Gastrocnemius medialis (tissue), 4 donors: Measurements from ENCODE around the gene PRRT4. TPM values are rescaled to one million over a fixed set of nuclear protein-coding genes. Genes with fewer than 3 reads are reported as not detected.

Experiments
- ATAC-seq, 2 donors: fragments of 150-250 bp; one replicate each; pipeline ENCODE4 v1.9.1; 2016
- DNase-seq, 2 donors: peaks; one replicate each; pipeline ENCODE4 v3.0.0-alpha.2; 2019
- H3K27ac ChIP-seq, 4 donors: fragments of 200-600 bp; sonication (generic); 1 replicate in 1 of 4; 2 replicates in 3 of 4; pipeline ENCODE4 v1.5.1; 2016 to 2018; ENCODE audit warnings: mild to moderate bottlenecking in 2 of 4, moderate library complexity in 1 of 4
- H3K27me3 ChIP-seq, 3 donors: fragments of 200-600 bp; sonication (generic) in 2 of 3; 1 replicate in 1 of 3; 2 replicates in 2 of 3; pipeline versions ENCODE4 v1.5.1 to v1.6.0; 2016 to 2019; ENCODE audit warnings: mild to moderate bottlenecking in 1 of 3, moderate library complexity in 1 of 3
- H3K36me3 ChIP-seq, 2 donors: fragments of 200-600 bp; sonication (generic) in 1 of 2; one replicate each; pipeline ENCODE4 v1.5.1; 2017 to 2018
- H3K4me1 ChIP-seq, 2 donors: fragments of 200-600 bp; sonication (generic) in 1 of 2; one replicate each; pipeline ENCODE4 v1.5.1; 2016 to 2017; ENCODE audit warnings: mild to moderate bottlenecking in 2 of 2
- H3K4me3 ChIP-seq, 4 donors: fragments of 200-600 bp; sonication (generic) in 3 of 4; 1 replicate in 1 of 4; 2 replicates in 3 of 4; pipeline ENCODE4 v1.5.1; 2016 to 2019; ENCODE audit warnings: mild to moderate bottlenecking in 2 of 4
- H3K9me3 ChIP-seq, 3 donors: fragments of 200-600 bp; sonication (generic) in 2 of 3; 1 replicate in 1 of 3; 2 replicates in 2 of 3; pipeline ENCODE4 v1.5.1; 2016 to 2019
- POLR2A ChIP-seq, 2 donors: fragments of 450-650 bp; IDR thresholded peaks; one replicate each; pipeline ENCODE4 v1.6.1; 2017; ENCODE audit warnings: antibody characterized with exemption in 2 of 2, mild to moderate bottlenecking in 2 of 2, moderate library complexity in 2 of 2
- in situ Hi-C, 4 donors: fragments of 200-750 bp; cut with MboI; loops; one replicate each; pipeline versions ENCODE4 v1.15.0 to v1.8.0; 2017; ENCODE audit warnings: low sequenced_read_pairs in 4 of 4
- intact Hi-C: fragments of 100-400 bp; cut with DNase I; formaldehyde crosslinking; loops from one replicate; pipeline ENCODE4 v1.15.1; 2023; ENCODE audit warnings: low total_unique reads
- total RNA-seq, 4 donors: library from RNA; depleted of rRNA; stranded (reverse); fragments of >200 nt; gene quantifications; one replicate each; pipeline versions ENCODE4 v1.1.0 to v1.2.3, GENCODE V29; 2016
- TF ChIP-seq, protein P1 (sequence below), 5 experiments: fragments of 450-650 bp in 3 of 5; fragments of 200-600 bp in 2 of 5; sonication (generic) in 2 of 5; IDR thresholded peaks in 4 of 5; conservative IDR thresholded peaks in 1 of 5; 1 replicate in 4 of 5; 2 replicates in 1 of 5; pipeline ENCODE4 v1.5.1; 2016 to 2019; ENCODE audit warnings: antibody characterized with exemption in 5 of 5, mild to moderate bottlenecking in 3 of 5, moderate library complexity in 3 of 5

The PRRT4 gene
- total RNA-seq, 4 donors from 2014 or later = 0.22 to 2.2 (median 0.64) TPM

DNA sequence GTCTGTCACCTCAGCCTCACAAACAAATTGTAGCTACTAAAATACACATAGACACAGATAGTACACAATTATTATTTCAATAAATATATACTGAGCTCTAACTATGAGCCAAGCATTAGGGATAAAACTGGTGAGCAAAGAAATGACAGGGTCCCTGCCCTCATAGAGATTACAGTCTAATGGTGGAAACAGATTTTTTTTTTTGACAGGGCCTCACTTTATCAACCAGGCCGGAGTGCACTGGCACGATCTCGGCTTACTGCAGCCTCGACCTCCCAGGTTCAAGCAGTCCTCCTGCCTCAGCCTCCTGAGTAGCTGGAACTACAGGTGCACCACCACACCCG lies 17.1 kb downstream of the PRRT4 start:
- TF ChIP-seq POLR2A (IDR thresholded peaks at IDR 0.05) = no peak
- TF ChIP-seq, protein P1, sequence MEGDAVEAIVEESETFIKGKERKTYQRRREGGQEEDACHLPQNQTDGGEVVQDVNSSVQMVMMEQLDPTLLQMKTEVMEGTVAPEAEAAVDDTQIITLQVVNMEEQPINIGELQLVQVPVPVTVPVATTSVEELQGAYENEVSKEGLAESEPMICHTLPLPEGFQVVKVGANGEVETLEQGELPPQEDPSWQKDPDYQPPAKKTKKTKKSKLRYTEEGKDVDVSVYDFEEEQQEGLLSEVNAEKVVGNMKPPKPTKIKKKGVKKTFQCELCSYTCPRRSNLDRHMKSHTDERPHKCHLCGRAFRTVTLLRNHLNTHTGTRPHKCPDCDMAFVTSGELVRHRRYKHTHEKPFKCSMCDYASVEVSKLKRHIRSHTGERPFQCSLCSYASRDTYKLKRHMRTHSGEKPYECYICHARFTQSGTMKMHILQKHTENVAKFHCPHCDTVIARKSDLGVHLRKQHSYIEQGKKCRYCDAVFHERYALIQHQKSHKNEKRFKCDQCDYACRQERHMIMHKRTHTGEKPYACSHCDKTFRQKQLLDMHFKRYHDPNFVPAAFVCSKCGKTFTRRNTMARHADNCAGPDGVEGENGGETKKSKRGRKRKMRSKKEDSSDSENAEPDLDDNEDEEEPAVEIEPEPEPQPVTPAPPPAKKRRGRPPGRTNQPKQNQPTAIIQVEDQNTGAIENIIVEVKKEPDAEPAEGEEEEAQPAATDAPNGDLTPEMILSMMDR (IDR thresholded peaks at IDR 0.05 in 4 of 5, conservative IDR thresholded peaks at IDR 0.05 in 1 of 5) = no peak
- Histone ChIP-seq H3K36me3 (peaks cover 0 to 2% of the 10 kb centered on the region in 2 donors), H3K4me3 (peak overlapping the region in 3 of 4 donors; percentile 87 to 96 (median 88)), H3K9me3 (no peaks in the 10 kb centered on the region), H3K27ac (no peak overlapping the region), H3K27me3 (no peaks in the 10 kb centered on the region), H3K4me1 (peaks cover 27 to 32% of the 10 kb centered on the region in 2 donors)
- in situ Hi-C loops = no loop called here
- DNase-seq (no peak), ATAC-seq (no peak)
- intact Hi-C loops = loop anchor here (5.0 kb wide), 1 partner anchor 713 kb away; the partner anchor contains the start of gene TNPO3

DNA sequence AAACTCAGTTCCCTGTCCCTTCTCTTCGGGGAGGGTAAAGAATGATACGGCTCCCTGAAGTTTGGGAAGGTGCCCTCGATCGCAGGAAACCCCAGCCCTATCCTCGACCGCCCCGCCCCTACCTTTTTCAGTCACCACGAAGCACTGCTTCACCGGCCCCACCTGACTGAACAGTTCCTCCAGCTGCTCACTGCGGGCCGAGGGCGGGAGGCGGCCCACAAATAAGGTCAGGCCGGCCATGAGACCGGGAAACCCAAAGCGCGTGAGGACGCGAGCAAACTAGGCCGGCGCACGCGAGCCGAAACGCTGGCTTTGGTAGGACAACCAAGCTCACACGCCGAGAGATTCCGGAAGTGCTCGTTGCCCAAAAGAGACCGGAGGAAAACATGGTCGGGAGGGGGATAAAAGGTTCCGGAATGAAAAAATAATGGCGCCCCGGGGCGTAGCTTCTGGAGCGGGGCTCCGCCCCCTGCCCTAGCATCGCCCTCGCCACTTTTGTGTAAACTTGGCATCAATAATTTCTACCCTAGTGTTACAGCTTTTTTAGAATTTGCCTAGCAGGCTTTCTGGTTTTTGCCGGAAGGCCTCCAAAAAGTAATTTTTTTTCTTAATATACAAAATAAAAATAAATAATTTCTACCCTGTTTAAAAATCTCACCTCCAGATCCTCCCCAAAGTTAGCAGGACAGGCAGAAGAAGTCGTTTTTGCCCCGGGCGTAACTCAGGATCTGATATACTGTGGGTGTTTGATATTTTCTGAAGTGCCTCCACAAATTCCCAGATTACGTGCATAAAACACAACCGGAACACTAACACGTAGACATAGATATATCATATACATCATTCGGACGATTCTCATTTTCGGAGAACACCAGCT lies 17.7 kb downstream of the PRRT4 start, which contains the start of gene RBM28:
RBM28 (minus strand) TSS at position 355 of the 877 bp plus-strand sequence; CDS start at position 240, 115 bp downstream.
- peak; percentile 98 for ATAC-seq
- in situ Hi-C loops = no loop called here
- intact Hi-C loops = loop anchor here (1.0 to 5.0 kb wide), 2 partner anchors 133 to 714 kb away; partner anchors contain the start of genes METTL2B and TNPO3
- peak within 1 kb of the TSS; percentile 79 to 96 (median 88) for H3K4me3 ChIP-seq
- peak; percentile 78 to 88 for DNase-seq
- H3K4me1 ChIP-seq = peaks cover 27 to 32% of the 10 kb centered on the region in 2 donors
- TF ChIP-seq, protein P1 (IDR thresholded peaks at IDR 0.05 in 4 of 5, conservative IDR thresholded peaks at IDR 0.05 in 1 of 5) = no peak
- TF ChIP-seq POLR2A (IDR thresholded peaks at IDR 0.05) = peak; percentile 56 to 63
- no peaks in the 10 kb centered on the region for H3K9me3 ChIP-seq
- peaks cover 0 to 8% of the 10 kb centered on the region in 2 donors for H3K36me3 ChIP-seq
- peak within 1 kb of the TSS; percentile 81 to 92 (median 87) for H3K27ac ChIP-seq
- no peaks in the 10 kb centered on the region for H3K27me3 ChIP-seq

DNA sequence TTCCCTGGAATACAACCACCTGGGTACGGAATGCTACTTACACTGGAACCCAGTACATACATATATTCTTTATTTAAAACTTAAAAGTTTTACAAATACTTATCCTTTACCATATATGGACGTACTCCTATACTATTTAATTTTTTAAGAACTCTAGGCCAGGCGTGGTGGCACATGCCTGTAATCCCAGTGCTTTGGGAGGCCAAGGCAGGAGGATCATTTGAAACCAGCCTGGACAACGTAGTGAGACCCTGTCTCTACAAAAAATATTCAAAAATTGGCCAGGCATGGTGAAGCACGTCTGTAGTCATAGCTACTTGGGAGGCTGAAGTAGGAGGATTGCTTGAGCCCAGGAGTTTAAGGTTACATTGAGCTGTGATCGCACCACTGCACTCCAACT lies 19.8 kb downstream of the PRRT4 start:
- H3K4me1 ChIP-seq = peaks cover 27 to 32% of the 10 kb centered on the region in 2 donors
- TF ChIP-seq, protein P1 (IDR thresholded peaks at IDR 0.05 in 4 of 5, conservative IDR thresholded peaks at IDR 0.05 in 1 of 5) = no peak
- no peak for TF ChIP-seq POLR2A (IDR thresholded peaks at IDR 0.05)
- peaks cover 6 to 29% of the 10 kb centered on the region in 2 donors for H3K36me3 ChIP-seq
- in situ Hi-C loops = no loop called here
- no peaks in the 10 kb centered on the region for H3K9me3 ChIP-seq
- ATAC-seq (no peak), DNase-seq (no peak)
- H3K4me3 ChIP-seq = peak overlapping the region in 1 of 4 donors; percentile 88
- no peak overlapping the region for H3K27ac ChIP-seq
- no peaks in the 10 kb centered on the region for H3K27me3 ChIP-seq
- intact Hi-C loops = loop anchor here (5.0 kb wide), 1 partner anchor 716 kb away; the partner anchor contains the start of gene TNPO3

DNA sequence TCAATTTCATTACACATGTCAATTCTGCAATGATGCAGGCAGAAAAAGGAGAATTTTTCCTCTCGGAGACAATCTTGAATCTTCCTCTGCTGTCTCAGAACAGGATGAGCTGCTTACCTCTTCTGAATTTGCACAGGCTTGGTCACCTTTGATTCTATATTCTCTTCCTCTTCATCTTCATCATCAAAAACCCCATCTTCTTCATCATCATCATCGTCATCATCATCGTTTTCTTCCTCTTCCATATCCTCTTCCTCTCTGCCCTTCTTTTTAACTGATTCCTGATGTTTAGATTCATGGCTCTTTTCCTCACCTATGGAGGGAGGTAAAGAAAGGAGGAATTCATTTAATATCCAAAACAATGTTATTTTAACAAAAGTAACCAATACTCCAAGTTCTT lies 25.8 kb downstream of the PRRT4 start:
- DNase-seq (no peak), ATAC-seq (no peak)
- no peaks in the 10 kb centered on the region for H3K9me3 ChIP-seq
- TF ChIP-seq, protein P1 (IDR thresholded peaks at IDR 0.05 in 4 of 5, conservative IDR thresholded peaks at IDR 0.05 in 1 of 5) = no peak
- no peak for TF ChIP-seq POLR2A (IDR thresholded peaks at IDR 0.05)
- H3K4me1 ChIP-seq = peaks cover 3 to 5% of the 10 kb centered on the region in 2 donors
- H3K4me3 ChIP-seq = no peak overlapping the region
- no peaks in the 10 kb centered on the region for H3K27me3 ChIP-seq
- H3K27ac ChIP-seq = no peak overlapping the region
- intact Hi-C loops (no loop called here), in situ Hi-C loops (no loop called here)
- H3K36me3 ChIP-seq = peaks cover 11 to 88% of the 10 kb centered on the region in 2 donors
